HepG2 (cell line): ENCODE results near the gene GNG4. TPM values are rescaled to one million over a fixed set of nuclear protein-coding genes. Genes with fewer than 3 reads are reported as not detected.
A peak's percentile ranks its signal among the peaks of the same experiment; 100 is the strongest.

Source experiments
- ATF7-NPFF ChIP-seq: sonication (generic); formaldehyde crosslinking; IDR thresholded peaks from 2 replicates; pipeline ENCODE4 v1.8.1; 2023; ENCODE audit warnings: mild to moderate bottlenecking, low read depth, missing genetic modification reagents, moderate library complexity
- CBX1 ChIP-seq: IDR thresholded peaks from one replicate; pipeline ENCODE4 v1.6.1; 2016; ENCODE audit warnings: antibody characterized with exemption, low read depth
- CEBPB ChIP-seq: IDR thresholded peaks from 2 replicates; pipeline ENCODE4 v1.6.1; 2011; ENCODE audit warnings: low read depth, low read length, improper control_type of control experiment, borderline replicate concordance
- MEIS1 ChIP-seq: sonication (generic); formaldehyde crosslinking; IDR thresholded peaks from 2 replicates; pipeline ENCODE4 v1.9.0; 2021; ENCODE audit warnings: mild to moderate bottlenecking, missing genetic modification reagents, moderate library complexity, borderline replicate concordance
- MEIS2 ChIP-seq: sonication (generic); formaldehyde crosslinking; IDR thresholded peaks from 2 replicates; pipeline ENCODE4 v1.9.0; 2021; ENCODE audit warnings: mild to moderate bottlenecking, missing genetic modification reagents
- NCOR1 ChIP-seq: fragments of 200-600 bp; sonication (generic); IDR thresholded peaks from 2 replicates; pipeline ENCODE4 v1.7.0; 2017; ENCODE audit warnings: antibody characterized with exemption, low read length, borderline replicate concordance
- NR2C2 ChIP-seq: sonication (generic); formaldehyde crosslinking; IDR thresholded peaks from 2 replicates; pipeline ENCODE4 v1.4.0; 2020; ENCODE audit warnings: missing genetic modification reagents, mild to moderate bottlenecking, moderate library complexity, borderline replicate concordance
- RFX1 ChIP-seq: fragments of 450-650 bp; IDR thresholded peaks from 2 replicates; pipeline ENCODE4 v1.6.1; 2017
- SP4 ChIP-seq: sonication (generic); formaldehyde crosslinking; IDR thresholded peaks from 2 replicates; pipeline ENCODE4 v1.8.1; 2023; ENCODE audit warnings: mild to moderate bottlenecking, missing genetic modification reagents
- TCF7 ChIP-seq: sonication (generic); IDR thresholded peaks from 2 replicates; pipeline ENCODE4 v1.6.1; 2016; ENCODE audit warnings: antibody characterized with exemption, low read depth
- ZHX2 ChIP-seq, 2 experiments: sonication (generic) in 1 of 2; formaldehyde crosslinking in 1 of 2; IDR thresholded peaks; 2 replicates each; pipeline versions ENCODE4 v1.6.1 to v1.9.0; 2014 to 2022; ENCODE audit warnings: antibody characterized with exemption in 1 of 2, borderline replicate concordance in 1 of 2, inconsistent platforms in 1 of 2, low read depth in 1 of 2, missing genetic modification reagents in 1 of 2
- ZNF274 ChIP-seq: sonication (generic); formaldehyde crosslinking; IDR thresholded peaks from 2 replicates; pipeline ENCODE4 v1.5.1; 2020; ENCODE audit warnings: mild to moderate bottlenecking, missing genetic modification reagents
- ZNF326 ChIP-seq: sonication (generic); formaldehyde crosslinking; IDR thresholded peaks from 2 replicates; pipeline ENCODE4 v1.4.0; 2020; ENCODE audit warnings: missing genetic modification reagents, borderline replicate concordance
- ZNF556 ChIP-seq: sonication (generic); formaldehyde crosslinking; IDR thresholded peaks from 2 replicates; pipeline ENCODE4 v1.4.0; 2020; ENCODE audit warnings: mild to moderate bottlenecking, missing genetic modification reagents, borderline replicate concordance
- polyA plus RNA-seq, 8 experiments: library from polyadenylated mRNA; depleted of rRNA in 3 of 8; stranded (reverse) in 7 of 8; unstranded in 1 of 8; fragments of >200 nt; fragmentation: Illumina TruSeq in 4 of 8; extraction: Trizol in 4 of 8; gene quantifications; 2 replicates each; pipeline versions ENCODE4 v1.2.1 to v1.2.3, GENCODE V29; 2011 to 2016; ENCODE audit warnings: low read depth in 4 of 8, missing spikeins in 1 of 8, mixed read lengths in 1 of 8; ENCODE audit not compliant: insufficient read depth in 1 of 8
- total RNA-seq, 5 experiments: library from RNA; depleted of rRNA; stranded (reverse); fragments of >200 nt; fragmentation: Illumina TruSeq; extraction: Trizol; gene quantifications; 2 replicates each; pipeline ENCODE4 v1.2.3, GENCODE V29; 2016; ENCODE audit warnings: low read depth in 1 of 5
- TF ChIP-seq, protein P1 (sequence below): sonication (generic); formaldehyde crosslinking; IDR thresholded peaks from 2 replicates; pipeline ENCODE4 v1.4.0; 2020; ENCODE audit warnings: missing genetic modification reagents, low read depth, mild to moderate bottlenecking, borderline replicate concordance
- TF ChIP-seq, protein P2 (sequence below): IDR thresholded peaks from 2 replicates; pipeline ENCODE4 v1.6.1; 2016; ENCODE audit warnings: low read depth, missing genetic modification reagents, missing compliant biosample characterization

Gene GNG4
- total and polyA plus RNA-seq, 2 of the 13 experiments (the other 11 are each of a cell fraction or from before 2014, with no cell fraction given): 27.1 to 69.5 TPM

DNA sequence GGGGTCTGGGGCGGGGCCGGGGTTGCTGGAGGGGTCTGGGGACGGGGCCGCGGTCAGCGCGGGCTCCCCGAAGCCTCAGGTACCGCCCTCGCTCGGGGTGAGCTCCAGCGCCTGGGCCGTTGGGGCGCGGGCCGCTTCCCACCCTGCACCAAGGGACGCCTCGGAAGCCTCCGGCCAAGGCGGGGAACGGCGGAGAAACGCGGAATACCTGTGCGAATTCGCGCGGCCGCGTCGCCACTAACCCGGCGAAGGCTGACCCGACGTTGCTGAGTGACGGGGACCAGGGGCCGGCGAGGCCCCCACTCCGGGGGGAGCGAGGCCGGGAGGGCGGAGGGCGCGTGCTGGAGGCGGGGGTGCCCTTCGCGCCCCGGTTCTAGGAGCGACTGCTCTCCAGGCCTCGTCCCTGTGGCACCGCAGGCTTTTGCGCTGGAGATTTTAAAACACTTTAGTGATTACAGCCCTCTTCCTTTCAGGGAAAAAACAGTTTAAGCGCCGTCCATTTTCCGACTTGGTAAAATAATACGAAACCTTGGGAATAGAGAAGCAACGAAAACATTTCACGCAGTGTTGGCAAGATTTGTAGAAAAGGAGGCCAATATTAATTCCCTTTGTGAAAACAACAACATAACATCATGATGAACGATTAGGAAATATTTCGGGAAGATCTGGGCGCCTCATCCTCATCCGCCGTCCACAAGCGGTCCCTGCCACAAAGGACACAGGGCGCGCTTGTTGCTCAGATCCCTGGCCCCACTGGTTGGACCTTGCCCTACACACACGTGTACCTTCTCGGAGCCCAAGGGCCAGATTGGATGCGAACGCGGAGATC, 971 bp upstream of the GNG4 start (continued):
- peak; percentile 26; the same call in 1 of the 2 replicates for TF ChIP-seq ZHX2 (IDR thresholded peaks at IDR 0.05; ENCODE audit: low read depth)
- TF ChIP-seq ZHX2 (CRISPR knock-in tag; IDR thresholded peaks at IDR 0.05; ENCODE audit: borderline replicate concordance): no peak
- peak; percentile 55 for TF ChIP-seq ATF7-NPFF (CRISPR knock-in tag)
- TF ChIP-seq, protein P1, sequence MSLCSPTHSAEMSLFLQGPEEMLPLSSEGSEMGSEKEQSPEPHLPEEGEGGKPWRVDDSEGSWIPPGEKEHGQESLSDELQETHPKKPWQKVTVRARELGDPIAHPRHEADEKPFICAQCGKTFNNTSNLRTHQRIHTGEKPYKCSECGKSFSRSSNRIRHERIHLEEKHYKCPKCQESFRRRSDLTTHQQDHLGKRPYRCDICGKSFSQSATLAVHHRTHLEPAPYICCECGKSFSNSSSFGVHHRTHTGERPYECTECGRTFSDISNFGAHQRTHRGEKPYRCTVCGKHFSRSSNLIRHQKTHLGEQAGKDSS (CRISPR knock-in tag): no peak; the same call in 1 of the 2 replicates
- no peak for TF ChIP-seq ZNF326 (CRISPR knock-in tag)
- TF ChIP-seq MEIS2 (CRISPR knock-in tag): peak; percentile 52; the same call in 1 of the 2 replicates
- 0 out of 2 replicates have a peak, but pooled peaks have one; percentile 56 for TF ChIP-seq ZNF556
- TF ChIP-seq CBX1: no peak
- no peak for TF ChIP-seq SP4 (CRISPR knock-in tag)
- no peak for TF ChIP-seq RFX1
- TF ChIP-seq MEIS1: no peak; the same call in 1 of the 2 replicates
- TF ChIP-seq ZNF274 (CRISPR knock-in tag): no peak
- TF ChIP-seq NCOR1: peak; percentile 73
- TF ChIP-seq TCF7: peak; percentile 81
- TF ChIP-seq, protein P2, sequence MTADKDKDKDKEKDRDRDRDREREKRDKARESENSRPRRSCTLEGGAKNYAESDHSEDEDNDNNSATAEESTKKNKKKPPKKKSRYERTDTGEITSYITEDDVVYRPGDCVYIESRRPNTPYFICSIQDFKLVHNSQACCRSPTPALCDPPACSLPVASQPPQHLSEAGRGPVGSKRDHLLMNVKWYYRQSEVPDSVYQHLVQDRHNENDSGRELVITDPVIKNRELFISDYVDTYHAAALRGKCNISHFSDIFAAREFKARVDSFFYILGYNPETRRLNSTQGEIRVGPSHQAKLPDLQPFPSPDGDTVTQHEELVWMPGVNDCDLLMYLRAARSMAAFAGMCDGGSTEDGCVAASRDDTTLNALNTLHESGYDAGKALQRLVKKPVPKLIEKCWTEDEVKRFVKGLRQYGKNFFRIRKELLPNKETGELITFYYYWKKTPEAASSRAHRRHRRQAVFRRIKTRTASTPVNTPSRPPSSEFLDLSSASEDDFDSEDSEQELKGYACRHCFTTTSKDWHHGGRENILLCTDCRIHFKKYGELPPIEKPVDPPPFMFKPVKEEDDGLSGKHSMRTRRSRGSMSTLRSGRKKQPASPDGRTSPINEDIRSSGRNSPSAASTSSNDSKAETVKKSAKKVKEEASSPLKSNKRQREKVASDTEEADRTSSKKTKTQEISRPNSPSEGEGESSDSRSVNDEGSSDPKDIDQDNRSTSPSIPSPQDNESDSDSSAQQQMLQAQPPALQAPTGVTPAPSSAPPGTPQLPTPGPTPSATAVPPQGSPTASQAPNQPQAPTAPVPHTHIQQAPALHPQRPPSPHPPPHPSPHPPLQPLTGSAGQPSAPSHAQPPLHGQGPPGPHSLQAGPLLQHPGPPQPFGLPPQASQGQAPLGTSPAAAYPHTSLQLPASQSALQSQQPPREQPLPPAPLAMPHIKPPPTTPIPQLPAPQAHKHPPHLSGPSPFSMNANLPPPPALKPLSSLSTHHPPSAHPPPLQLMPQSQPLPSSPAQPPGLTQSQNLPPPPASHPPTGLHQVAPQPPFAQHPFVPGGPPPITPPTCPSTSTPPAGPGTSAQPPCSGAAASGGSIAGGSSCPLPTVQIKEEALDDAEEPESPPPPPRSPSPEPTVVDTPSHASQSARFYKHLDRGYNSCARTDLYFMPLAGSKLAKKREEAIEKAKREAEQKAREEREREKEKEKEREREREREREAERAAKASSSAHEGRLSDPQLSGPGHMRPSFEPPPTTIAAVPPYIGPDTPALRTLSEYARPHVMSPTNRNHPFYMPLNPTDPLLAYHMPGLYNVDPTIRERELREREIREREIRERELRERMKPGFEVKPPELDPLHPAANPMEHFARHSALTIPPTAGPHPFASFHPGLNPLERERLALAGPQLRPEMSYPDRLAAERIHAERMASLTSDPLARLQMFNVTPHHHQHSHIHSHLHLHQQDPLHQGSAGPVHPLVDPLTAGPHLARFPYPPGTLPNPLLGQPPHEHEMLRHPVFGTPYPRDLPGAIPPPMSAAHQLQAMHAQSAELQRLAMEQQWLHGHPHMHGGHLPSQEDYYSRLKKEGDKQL (CRISPR knock-in tag): peak; percentile 66; the same call in 1 of the 2 replicates
- TF ChIP-seq CEBPB: no peak
- TF ChIP-seq NR2C2 (CRISPR knock-in tag): peak; percentile 49; the same call in 1 of the 2 replicates
